Measurements from ENCODE around the gene PODNL1. TPM values are rescaled to one million over a fixed set of nuclear protein-coding genes. Genes with fewer than 3 reads are reported as not detected.

Gene PODNL1
- total RNA-seq, 6 donors from 2014 or later = 1.5 to 4.3 (median 2.5) TPM

GRCh38 chr19:13918726-13919411, 19.3 kb downstream of the PODNL1 start:
- no peak for TF ChIP-seq CTCF (IDR thresholded peaks at IDR 0.05)
- TF ChIP-seq POLR2AphosphoS5 (IDR thresholded peaks at IDR 0.05) = no peak
- TF ChIP-seq POLR2A (IDR thresholded peaks at IDR 0.05) = no peak
- TF ChIP-seq EP300 (IDR thresholded peaks at IDR 0.05) = no peak
- DNase-seq = peak in 1 of 2 donors; percentile 74
- no peak for ATAC-seq (ENCODE audit: low FRiP score in 2 of 2)

GRCh38 chr19:13917888-13918406, 20.3 kb downstream of the PODNL1 start:
- TF ChIP-seq POLR2AphosphoS5 (IDR thresholded peaks at IDR 0.05) = no peak
- peaks cover 0 to 5% (median 2%) of the 10 kb centered on the region in 4 donors for H3K9me3 ChIP-seq
- no peak overlapping the region for H3K4me3 ChIP-seq
- 65 to 69% methylated on average over 10 to 14 of the region's 14 CpGs for WGBS, 2 donors
- ATAC-seq (ENCODE audit: low FRiP score in 2 of 2) (no peak), DNase-seq (no peak)
- peaks cover 0 to 16% (median 7%) of the 10 kb centered on the region in 4 donors for H3K4me1 ChIP-seq
- H3K27ac ChIP-seq = peak overlapping the region in 1 of 4 donors; percentile 43
- H3K27me3 ChIP-seq = no peaks in the 10 kb centered on the region
- peaks cover 25 to 90% (median 66%) of the 10 kb centered on the region in 4 donors for H3K36me3 ChIP-seq

More at GRCh38 chr19:13918726-13919411, 19.3 kb downstream of the PODNL1 start:
- Histone ChIP-seq H3K27ac (peak overlapping the region in 1 of 4 donors; percentile 43), H3K9me3 (peaks cover 0 to 5% (median 2%) of the 10 kb centered on the region in 4 donors), H3K36me3 (peaks cover 20 to 89% (median 65%) of the 10 kb centered on the region in 4 donors), H3K4me3 (no peak overlapping the region), H3K27me3 (no peaks in the 10 kb centered on the region), H3K4me1 (peaks cover 0 to 16% (median 7%) of the 10 kb centered on the region in 4 donors)
- 94 to 96% methylated on average over 24 to 31 of the region's 34 CpGs for WGBS, 2 donors

- Histone ChIP-seq H3K9me3 (no peaks in the 10 kb centered on the region), H3K27me3 (no peaks in the 10 kb centered on the region), H3K36me3 (peaks cover 22 to 79% (median 64%) of the 10 kb centered on the region in 4 donors), H3K4me1 (peaks cover 0 to 16% (median 7%) of the 10 kb centered on the region in 4 donors), H3K4me3 (no peak overlapping the region), H3K27ac (no peak overlapping the region)
- TF ChIP-seq POLR2AphosphoS5 (IDR thresholded peaks at IDR 0.05) (no peak), EP300 (IDR thresholded peaks at IDR 0.05) (no peak), CTCF (IDR thresholded peaks at IDR 0.05) (no peak), POLR2A (IDR thresholded peaks at IDR 0.05) (no peak)
- DNase-seq (no peak), ATAC-seq (ENCODE audit: low FRiP score in 2 of 2) (no peak)
- WGBS, 2 donors = 81 to 84% methylated on average over 3 of the region's 3 CpGs
These were observed 23.4 kb downstream of the PODNL1 start for GRCh38 chr19:13914777-13915176.

- ATAC-seq (ENCODE audit: low FRiP score in 2 of 2) (peak in 1 of 2 donors; percentile 23), DNase-seq (peak in 1 of 2 donors; percentile 48)
- Histone ChIP-seq H3K27ac (no peak overlapping the region), H3K4me3 (no peak overlapping the region), H3K27me3 (no peaks in the 10 kb centered on the region), H3K9me3 (no peaks in the 10 kb centered on the region), H3K4me1 (peaks cover 0 to 12% (median 7%) of the 10 kb centered on the region in 4 donors), H3K36me3 (peaks cover 16 to 74% (median 57%) of the 10 kb centered on the region in 4 donors)
- TF ChIP-seq EP300 (IDR thresholded peaks at IDR 0.05) (no peak), POLR2AphosphoS5 (IDR thresholded peaks at IDR 0.05) (no peak)
- 96 to 98% methylated on average over 11 to 14 of the region's 17 CpGs for WGBS, 2 donors
These were observed 24.9 kb downstream of the PODNL1 start for GRCh38 chr19:13913352-13913751.

- no peaks in the 10 kb centered on the region for H3K27me3 ChIP-seq
- no peak overlapping the region for H3K27ac ChIP-seq
- H3K4me1 ChIP-seq = peaks cover 9 to 19% (median 13%) of the 10 kb centered on the region in 4 donors
- WGBS, 2 donors = 100% methylated on average over 2 of the region's 2 CpGs; no CpG with 5 or more reads in 1 of the 2 donors
- TF ChIP-seq CTCF (IDR thresholded peaks at IDR 0.05) (no peak), POLR2AphosphoS5 (IDR thresholded peaks at IDR 0.05) (no peak), POLR2A (IDR thresholded peaks at IDR 0.05) (no peak), EP300 (IDR thresholded peaks at IDR 0.05) (no peak)
- DNase-seq (no peak), ATAC-seq (ENCODE audit: low FRiP score in 2 of 2) (no peak)
- no peak overlapping the region for H3K4me3 ChIP-seq
- H3K36me3 ChIP-seq = peaks cover 9 to 42% (median 35%) of the 10 kb centered on the region in 4 donors
- no peaks in the 10 kb centered on the region for H3K9me3 ChIP-seq
These were observed 28.8 kb downstream of the PODNL1 start for GRCh38 chr19:13909430-13909829.

Data from upper lobe of left lung (tissue), 6 donors.